HepG2 (cell line): Measurements from ENCODE around the gene ZNF582. TPM values are rescaled to one million over a fixed set of nuclear protein-coding genes. Genes with fewer than 3 reads are reported as not detected.

ENCODE experiments used
- AGO1 ChIP-seq: fragments of 200-400 bp; formaldehyde crosslinking; IDR thresholded peaks from 2 replicates; pipeline ENCODE4 v1.6.1; 2017; ENCODE audit warnings: mild to moderate bottlenecking, low read depth, low read length, moderate library complexity; ENCODE audit not compliant: poor library complexity, severe bottlenecking
- ARID3A ChIP-seq: IDR thresholded peaks from 2 replicates; pipeline ENCODE4 v1.6.1; 2012; ENCODE audit warnings: low read depth, low read length, improper control_type of control experiment
- E2F1 ChIP-seq: sonication (generic); formaldehyde crosslinking; IDR thresholded peaks from 2 replicates; pipeline ENCODE4 v1.5.0; 2020; ENCODE audit warnings: missing genetic modification reagents
- HMGXB4 ChIP-seq, 2 experiments: sonication (generic) in 1 of 2; formaldehyde crosslinking in 1 of 2; IDR thresholded peaks; 2 replicates each; pipeline versions ENCODE4 v1.4.0 to v1.6.1; 2018 to 2020; ENCODE audit warnings: missing genetic modification reagents in 2 of 2, borderline replicate concordance in 1 of 2, low read depth in 1 of 2, mild to moderate bottlenecking in 1 of 2, missing biosample characterization in 1 of 2
- KLF12 ChIP-seq: sonication (generic); formaldehyde crosslinking; IDR thresholded peaks from 2 replicates; pipeline ENCODE4 v1.4.0; 2020; ENCODE audit warnings: missing genetic modification reagents, borderline replicate concordance
- PHF8 ChIP-seq: sonication (generic); formaldehyde crosslinking; IDR thresholded peaks from 2 replicates; pipeline ENCODE4 v1.5.0; 2020; ENCODE audit warnings: missing genetic modification reagents
- SIN3B ChIP-seq: fragments of 150-350 bp; IDR thresholded peaks from 2 replicates; pipeline ENCODE4 v1.6.1; 2014; ENCODE audit warnings: low read length
- SUZ12 ChIP-seq: fragments of 150-350 bp; IDR thresholded peaks from 2 replicates; pipeline ENCODE4 v1.6.1; 2014; ENCODE audit warnings: low read depth, low read length
- TBX2 ChIP-seq: sonication (generic); formaldehyde crosslinking; IDR thresholded peaks from 2 replicates; pipeline ENCODE4 v1.5.0; 2020; ENCODE audit warnings: missing genetic modification reagents, mild to moderate bottlenecking, borderline replicate concordance
- THAP8 ChIP-seq: sonication (generic); formaldehyde crosslinking; IDR thresholded peaks from 2 replicates; pipeline ENCODE4 v1.5.1; 2020; ENCODE audit warnings: missing genetic modification reagents, mild to moderate bottlenecking, borderline replicate concordance
- ZMYM3 ChIP-seq: sonication (generic); formaldehyde crosslinking; IDR thresholded peaks from 2 replicates; pipeline ENCODE4 v1.5.1; 2020; ENCODE audit warnings: mild to moderate bottlenecking, missing genetic modification reagents
- ZNF30 ChIP-seq: sonication (generic); formaldehyde crosslinking; IDR thresholded peaks from 2 replicates; pipeline ENCODE4 v1.5.0; 2020; ENCODE audit warnings: mild to moderate bottlenecking, missing genetic modification reagents
- ZNF33A ChIP-seq: sonication (generic); formaldehyde crosslinking; IDR thresholded peaks from 2 replicates; pipeline ENCODE4 v1.5.1; 2020; ENCODE audit warnings: missing genetic modification reagents, mild to moderate bottlenecking, moderate library complexity, borderline replicate concordance
- ZNF350 ChIP-seq: sonication (generic); formaldehyde crosslinking; IDR thresholded peaks from 2 replicates; pipeline ENCODE4 v1.4.0; 2020; ENCODE audit warnings: mild to moderate bottlenecking, low read depth, missing genetic modification reagents, borderline replicate concordance
- ZNF768 ChIP-seq: sonication (generic); formaldehyde crosslinking; IDR thresholded peaks from 2 replicates; pipeline ENCODE4 v1.4.0; 2020; ENCODE audit warnings: missing genetic modification reagents
- ZSCAN21 ChIP-seq: sonication (generic); formaldehyde crosslinking; IDR thresholded peaks from 2 replicates; pipeline ENCODE4 v1.8.0; 2022; ENCODE audit warnings: mild to moderate bottlenecking, missing genetic modification reagents, moderate library complexity, borderline replicate concordance
- polyA plus RNA-seq, 8 experiments: library from polyadenylated mRNA; depleted of rRNA in 3 of 8; stranded (reverse) in 7 of 8; unstranded in 1 of 8; fragments of >200 nt; fragmentation: Illumina TruSeq in 4 of 8; extraction: Trizol in 4 of 8; gene quantifications; 2 replicates each; pipeline versions ENCODE4 v1.2.1 to v1.2.3, GENCODE V29; 2011 to 2016; ENCODE audit warnings: low read depth in 4 of 8, missing spikeins in 1 of 8, mixed read lengths in 1 of 8; ENCODE audit not compliant: insufficient read depth in 1 of 8
- total RNA-seq, 5 experiments: library from RNA; depleted of rRNA; stranded (reverse); fragments of >200 nt; fragmentation: Illumina TruSeq; extraction: Trizol; gene quantifications; 2 replicates each; pipeline ENCODE4 v1.2.3, GENCODE V29; 2016; ENCODE audit warnings: low read depth in 1 of 5
- TF ChIP-seq, protein P1 (sequence below): sonication (generic); formaldehyde crosslinking; IDR thresholded peaks from 2 replicates; pipeline ENCODE4 v1.5.1; 2020; ENCODE audit warnings: mild to moderate bottlenecking, missing genetic modification reagents, moderate library complexity
- TF ChIP-seq, protein P2 (sequence below): IDR thresholded peaks from 2 replicates; pipeline ENCODE4 v1.6.1; 2016; ENCODE audit warnings: missing biosample characterization, missing genetic modification reagents, low read depth

Gene ZNF582
- total and polyA plus RNA-seq, 2 of the 13 experiments (the other 11 are each of a cell fraction or from before 2014, with no cell fraction given), result 0.83 to 1.6 TPM

DNA sequence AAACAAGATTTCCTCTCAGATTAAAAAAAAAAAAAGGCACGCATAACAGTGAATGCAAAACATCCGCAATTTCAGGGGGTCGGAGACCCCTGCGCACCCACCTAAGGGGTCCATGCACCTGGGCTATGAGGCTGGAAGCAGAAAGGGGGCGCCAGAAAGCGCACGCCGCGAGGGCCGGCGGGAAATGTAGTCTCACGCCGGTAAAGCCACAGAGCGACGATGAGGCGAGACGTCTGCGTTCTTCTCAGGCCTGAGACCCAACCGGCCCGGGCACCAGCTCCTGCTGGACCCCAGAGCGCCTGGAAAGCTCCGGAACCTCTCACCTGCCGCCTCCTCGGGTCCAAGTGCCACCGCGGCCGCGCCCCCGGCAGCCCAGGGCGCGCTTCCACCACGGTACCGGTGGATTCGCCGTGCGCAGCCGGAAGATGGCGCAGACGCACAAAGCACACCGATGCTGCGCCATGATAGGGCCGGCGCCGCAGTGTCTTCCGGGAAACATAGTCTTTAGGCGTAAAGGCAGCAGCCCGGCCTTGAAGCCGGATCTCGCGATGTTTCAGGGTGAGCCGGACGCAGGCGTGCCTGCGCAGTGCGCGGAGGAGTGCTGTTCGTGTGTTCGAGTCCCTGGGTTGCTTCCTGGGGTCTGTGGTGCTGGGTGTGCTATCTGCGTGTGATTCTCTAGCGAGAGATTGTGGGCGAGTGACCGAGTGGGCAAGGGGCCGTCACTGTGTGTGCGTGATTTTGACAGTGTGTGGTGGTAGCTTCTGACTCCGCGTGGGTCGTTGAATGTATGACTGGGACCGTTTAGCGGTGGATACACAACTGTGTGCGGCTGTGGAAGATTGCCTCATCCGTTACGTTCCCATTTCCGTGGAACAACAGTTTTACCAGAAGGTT, at the start of gene ZNF582 (continued):
- peak; percentile 54 to 87; a peak in 3 of 4 replicates for TF ChIP-seq HMGXB4 (CRISPR knock-in tag; IDR thresholded peaks at IDR 0.05; ENCODE audit: borderline replicate concordance in 1 of 2, low read depth in 1 of 2)
- TF ChIP-seq, protein P1, sequence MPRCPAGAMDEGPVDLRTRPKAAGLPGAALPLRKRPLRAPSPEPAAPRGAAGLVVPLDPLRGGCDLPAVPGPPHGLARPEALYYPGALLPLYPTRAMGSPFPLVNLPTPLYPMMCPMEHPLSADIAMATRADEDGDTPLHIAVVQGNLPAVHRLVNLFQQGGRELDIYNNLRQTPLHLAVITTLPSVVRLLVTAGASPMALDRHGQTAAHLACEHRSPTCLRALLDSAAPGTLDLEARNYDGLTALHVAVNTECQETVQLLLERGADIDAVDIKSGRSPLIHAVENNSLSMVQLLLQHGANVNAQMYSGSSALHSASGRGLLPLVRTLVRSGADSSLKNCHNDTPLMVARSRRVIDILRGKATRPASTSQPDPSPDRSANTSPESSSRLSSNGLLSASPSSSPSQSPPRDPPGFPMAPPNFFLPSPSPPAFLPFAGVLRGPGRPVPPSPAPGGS, result 0 out of 2 replicates have a peak, but pooled peaks have one; percentile 25
- no peak for TF ChIP-seq SIN3B
- peak; percentile 35; the same call in 1 of the 2 replicates for TF ChIP-seq SUZ12
- TF ChIP-seq ARID3A, result no peak
- TF ChIP-seq ZNF30 (CRISPR knock-in tag), result 0 out of 2 replicates have a peak, but pooled peaks have one; percentile 16
- 0 out of 2 replicates have a peak, but pooled peaks have one; percentile 36 for TF ChIP-seq ZMYM3 (CRISPR knock-in tag)
- peak; percentile 40 for TF ChIP-seq AGO1
- TF ChIP-seq KLF12, result no peak
- TF ChIP-seq ZNF350 (CRISPR knock-in tag), result peak; percentile 41; the same call in 1 of the 2 replicates
- no peak for TF ChIP-seq ZSCAN21
- TF ChIP-seq TBX2 (CRISPR knock-in tag), result peak; percentile 52; the same call in 1 of the 2 replicates
- no peak for TF ChIP-seq ZNF33A
- TF ChIP-seq E2F1 (CRISPR knock-in tag), result no peak
- TF ChIP-seq ZNF768, result peak; percentile 42; the same call in 1 of the 2 replicates
- peak; percentile 80 for TF ChIP-seq PHF8 (CRISPR knock-in tag)
- TF ChIP-seq, protein P2, sequence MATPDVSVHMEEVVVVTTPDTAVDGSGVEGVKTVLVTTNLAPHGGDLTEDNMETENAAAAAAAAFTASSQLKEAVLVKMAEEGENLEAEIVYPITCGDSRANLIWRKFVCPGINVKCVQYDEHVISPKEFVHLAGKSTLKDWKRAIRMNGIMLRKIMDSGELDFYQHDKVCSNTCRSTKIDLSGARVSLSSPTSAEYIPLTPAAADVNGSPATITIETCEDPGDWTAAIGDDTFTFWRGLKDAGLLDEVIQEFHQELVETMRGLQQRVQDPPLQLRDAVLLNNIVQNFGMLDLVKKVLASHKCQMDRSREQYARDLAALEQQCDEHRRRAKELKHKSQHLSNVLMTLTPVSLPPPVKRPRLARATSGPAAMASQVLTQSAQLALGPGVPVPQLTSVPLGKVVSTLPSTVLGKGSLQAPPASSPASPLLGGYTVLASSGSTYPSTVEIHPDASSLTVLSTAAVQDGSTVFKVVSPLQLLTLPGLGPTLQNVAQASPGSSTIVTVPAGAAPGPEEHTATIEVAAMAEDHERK, result peak; percentile 70; the same call in 1 of the 2 replicates
- no peak for TF ChIP-seq THAP8
